CD14-positive monocyte (primary cell): Measurements from ENCODE around the gene RUBCN. TPM values are rescaled to one million over a fixed set of nuclear protein-coding genes. Genes with fewer than 3 reads are reported as not detected.

ENCODE experiments used
- DNase-seq, 3 donors: peaks; one replicate each; pipeline ENCODE4 v3.0.0-alpha.2; 2011 to 2022
- H2AFZ ChIP-seq: 2 replicates; pipeline ENCODE4 v1.6.0; 2012; ENCODE audit warnings: mild to moderate bottlenecking, low read depth, low read length, inconsistent platforms; ENCODE audit not compliant: insufficient read depth, poor library complexity, severe bottlenecking
- H3K27ac ChIP-seq, 2 donors: 1 replicate in 1 of 2; 2 replicates in 1 of 2; pipeline ENCODE4 v1.5.1; 2012 to 2013; ENCODE audit warnings: low read length in 2 of 2, control low read depth in 1 of 2, inconsistent platforms in 1 of 2, low read depth in 1 of 2, mild to moderate bottlenecking in 1 of 2
- H3K27me3 ChIP-seq, 2 donors: one replicate each; pipeline versions ENCODE4 v1.6.0 to v1.6.1; 2011 to 2013; ENCODE audit warnings: low read length in 2 of 2; ENCODE audit not compliant: control insufficient read depth in 2 of 2, insufficient read depth in 2 of 2
- H3K36me3 ChIP-seq, 2 donors: replicated peaks in 1 of 2; 1 replicate in 1 of 2; 2 replicates in 1 of 2; pipeline versions ENCODE4 v1.5.1 to v1.6.1; 2012 to 2013; ENCODE audit warnings: low read length in 2 of 2, control low read depth in 1 of 2, inconsistent platforms in 1 of 2, mild to moderate bottlenecking in 1 of 2; ENCODE audit not compliant: insufficient read depth in 2 of 2, control insufficient read depth in 1 of 2
- H3K4me1 ChIP-seq, 2 donors: 1 replicate in 1 of 2; 2 replicates in 1 of 2; pipeline versions ENCODE4 v1.5.1 to v1.6.1; 2012 to 2013; ENCODE audit warnings: low read length in 2 of 2, control low read depth in 1 of 2, inconsistent platforms in 1 of 2, mild to moderate bottlenecking in 1 of 2, moderate library complexity in 1 of 2; ENCODE audit not compliant: insufficient read depth in 2 of 2, control insufficient read depth in 1 of 2
- H3K4me2 ChIP-seq: replicated peaks from 2 replicates; pipeline ENCODE3; 2012; ENCODE audit warnings: low read length, moderate library complexity, mild to moderate bottlenecking; ENCODE audit not compliant: poor library complexity, severe bottlenecking; ENCODE audit errors: extremely low read depth
- H3K4me3 ChIP-seq, 3 experiments: fragments of 200-600 bp in 1 of 3; sonication (generic) in 1 of 3; replicated peaks in 1 of 3; 1 replicate in 2 of 3; 2 replicates in 1 of 3; pipeline ENCODE4 v1.5.1; 2011 to 2013; ENCODE audit warnings: low read length in 3 of 3, mild to moderate bottlenecking in 3 of 3, control low read depth in 2 of 3, low read depth in 2 of 3, inconsistent platforms in 1 of 3, moderate library complexity in 1 of 3
- H3K79me2 ChIP-seq: 2 replicates; pipeline ENCODE4 v1.6.0; 2012; ENCODE audit warnings: mild to moderate bottlenecking, control low read depth, inconsistent platforms, low read length, moderate library complexity; ENCODE audit not compliant: insufficient read depth
- H3K9ac ChIP-seq: 2 replicates; pipeline ENCODE4 v1.6.0; 2017; ENCODE audit warnings: low read length, mild to moderate bottlenecking; ENCODE audit not compliant: insufficient read depth, poor library complexity, severe bottlenecking
- H3K9me3 ChIP-seq, 2 donors: replicated peaks in 1 of 2; 1 replicate in 1 of 2; 2 replicates in 1 of 2; pipeline versions ENCODE4 v1.5.1 to v1.6.1; 2012 to 2013; ENCODE audit warnings: low read length in 2 of 2, control low read depth in 1 of 2; ENCODE audit not compliant: control insufficient read depth in 1 of 2, insufficient read depth in 1 of 2
- H4K20me1 ChIP-seq: 2 replicates; pipeline ENCODE4 v1.6.0; 2012; ENCODE audit warnings: mild to moderate bottlenecking, low read length, control low read depth, moderate library complexity; ENCODE audit not compliant: insufficient read depth
- H3K27ac Mint-ChIP-seq, 7 donors: one replicate each; pipeline ENCODE4 v1.8.0; 2020; ENCODE audit warnings: mild to moderate bottlenecking in 7 of 7, mixed read lengths in 7 of 7, moderate library complexity in 6 of 7, inconsistent platforms in 2 of 7
- H3K27me3 Mint-ChIP-seq, 3 donors: one replicate each; pipeline ENCODE4 v1.8.0; 2021 to 2022; ENCODE audit warnings: low read depth in 3 of 3, mild to moderate bottlenecking in 3 of 3, mixed read lengths in 3 of 3, moderate library complexity in 3 of 3, inconsistent platforms in 1 of 3
- H3K36me3 Mint-ChIP-seq, 2 donors: one replicate each; pipeline ENCODE4 v1.8.0; 2020; ENCODE audit warnings: mixed read lengths in 2 of 2, inconsistent platforms in 1 of 2, mild to moderate bottlenecking in 1 of 2
- H3K4me1 Mint-ChIP-seq: one replicate; pipeline ENCODE4 v1.8.0; 2020; ENCODE audit warnings: mild to moderate bottlenecking, mixed read lengths
- H3K4me3 Mint-ChIP-seq, 2 donors: one replicate each; pipeline ENCODE4 v1.8.0; 2020; ENCODE audit warnings: mild to moderate bottlenecking in 2 of 2, mixed read lengths in 2 of 2, moderate library complexity in 1 of 2
- H3K9me3 Mint-ChIP-seq, 7 donors: one replicate each; pipeline ENCODE4 v1.8.0; 2020 to 2022; ENCODE audit warnings: mixed read lengths in 7 of 7, mild to moderate bottlenecking in 6 of 7, moderate library complexity in 6 of 7, inconsistent platforms in 2 of 7
- WGBS: methylation state at CpG from one replicate; pipeline ENCODE4 v1.1.5; 2013; ENCODE audit warnings: missing lambda C conversion rate; ENCODE audit not compliant: insufficient coverage; 5-methylcytosine and 5-hydroxymethylcytosine counted together
- intact Hi-C, 2 donors: fragments of 100-400 bp; cut with micrococcal nuclease; formaldehyde crosslinking; loops; one replicate each; pipeline versions ENCODE4 v1.15.0 to v1.15.1; 2023
- polyA plus RNA-seq, 3 donors: library from polyadenylated mRNA; depleted of rRNA in 1 of 3; unstranded in 2 of 3; stranded (reverse) in 1 of 3; fragments of 300-500 nt in 2 of 3; fragments of >200 nt in 1 of 3; fragmentation: Illumina TruSeq in 2 of 3; gene quantifications; 1 replicate in 2 of 3; 2 replicates in 1 of 3; pipeline ENCODE4 v1.2.3, GENCODE V29; 2012 to 2021
- TF ChIP-seq, protein P1 (sequence below): fragments of 200-600 bp; IDR thresholded peaks from one replicate; pipeline ENCODE4 v1.8.0; 2022; ENCODE audit warnings: antibody characterized with exemption, mild to moderate bottlenecking

Gene RUBCN
- polyA plus RNA-seq, 3 donors, result 8.6 to 37.9 (median 13.5) TPM

DNA sequence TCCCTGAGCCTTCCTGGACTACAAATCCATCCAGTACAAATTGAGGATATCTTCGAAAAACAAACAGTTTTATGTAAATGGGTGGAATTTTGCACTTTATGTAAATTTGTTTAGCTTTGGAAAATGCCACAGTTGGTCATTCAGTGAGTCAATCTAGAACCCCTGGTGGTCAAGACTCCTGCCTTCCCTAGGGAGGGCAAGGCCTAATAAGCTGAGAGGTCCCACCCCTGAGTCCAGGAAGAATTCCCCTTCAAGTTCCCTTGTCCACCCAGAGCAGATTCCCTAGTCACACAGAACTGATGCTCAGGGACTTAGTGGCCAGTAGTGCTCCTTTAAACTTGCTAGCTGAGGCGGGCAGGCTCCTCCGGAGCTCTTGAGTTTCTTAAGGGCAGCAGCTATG lies 6.1 kb upstream of the RUBCN start:
- no peak overlapping the region for H2AFZ ChIP-seq
- no peak for DNase-seq
- Mint-ChIP-seq H3K4me3 (no peak overlapping the region), H3K4me1 (peaks cover 19% of the 10 kb centered on the region), H3K27ac (no peak overlapping the region), H3K9me3 (peaks cover 0 to 7% (median 3%) of the 10 kb centered on the region in 7 donors), H3K36me3 (peaks cover 4% of the 10 kb centered on the region in 2 donors), H3K27me3 (peaks cover 3 to 11% (median 5%) of the 10 kb centered on the region in 3 donors)
- H3K9me3 ChIP-seq, result no peaks in the 10 kb centered on the region
- H3K79me2 ChIP-seq, result no peaks in the 10 kb centered on the region
- H3K4me2 ChIP-seq, result no peak overlapping the region
- no peak overlapping the region for H3K4me3 ChIP-seq
- H3K27ac ChIP-seq, result no peak overlapping the region
- peaks cover 3% of the 10 kb centered on the region for H4K20me1 ChIP-seq
- no peak overlapping the region for H3K9ac ChIP-seq
- H3K4me1 ChIP-seq, result peaks cover 19 to 20% of the 10 kb centered on the region in 2 donors
- H3K36me3 ChIP-seq, result no peaks in the 10 kb centered on the region
- 100% methylated on average over 2 of the region's 3 CpGs for WGBS
- intact Hi-C loops, result no loop called here
- TF ChIP-seq, protein P1, sequence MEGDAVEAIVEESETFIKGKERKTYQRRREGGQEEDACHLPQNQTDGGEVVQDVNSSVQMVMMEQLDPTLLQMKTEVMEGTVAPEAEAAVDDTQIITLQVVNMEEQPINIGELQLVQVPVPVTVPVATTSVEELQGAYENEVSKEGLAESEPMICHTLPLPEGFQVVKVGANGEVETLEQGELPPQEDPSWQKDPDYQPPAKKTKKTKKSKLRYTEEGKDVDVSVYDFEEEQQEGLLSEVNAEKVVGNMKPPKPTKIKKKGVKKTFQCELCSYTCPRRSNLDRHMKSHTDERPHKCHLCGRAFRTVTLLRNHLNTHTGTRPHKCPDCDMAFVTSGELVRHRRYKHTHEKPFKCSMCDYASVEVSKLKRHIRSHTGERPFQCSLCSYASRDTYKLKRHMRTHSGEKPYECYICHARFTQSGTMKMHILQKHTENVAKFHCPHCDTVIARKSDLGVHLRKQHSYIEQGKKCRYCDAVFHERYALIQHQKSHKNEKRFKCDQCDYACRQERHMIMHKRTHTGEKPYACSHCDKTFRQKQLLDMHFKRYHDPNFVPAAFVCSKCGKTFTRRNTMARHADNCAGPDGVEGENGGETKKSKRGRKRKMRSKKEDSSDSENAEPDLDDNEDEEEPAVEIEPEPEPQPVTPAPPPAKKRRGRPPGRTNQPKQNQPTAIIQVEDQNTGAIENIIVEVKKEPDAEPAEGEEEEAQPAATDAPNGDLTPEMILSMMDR, result no peak
- H3K27me3 ChIP-seq, result no peaks in the 10 kb centered on the region

DNA sequence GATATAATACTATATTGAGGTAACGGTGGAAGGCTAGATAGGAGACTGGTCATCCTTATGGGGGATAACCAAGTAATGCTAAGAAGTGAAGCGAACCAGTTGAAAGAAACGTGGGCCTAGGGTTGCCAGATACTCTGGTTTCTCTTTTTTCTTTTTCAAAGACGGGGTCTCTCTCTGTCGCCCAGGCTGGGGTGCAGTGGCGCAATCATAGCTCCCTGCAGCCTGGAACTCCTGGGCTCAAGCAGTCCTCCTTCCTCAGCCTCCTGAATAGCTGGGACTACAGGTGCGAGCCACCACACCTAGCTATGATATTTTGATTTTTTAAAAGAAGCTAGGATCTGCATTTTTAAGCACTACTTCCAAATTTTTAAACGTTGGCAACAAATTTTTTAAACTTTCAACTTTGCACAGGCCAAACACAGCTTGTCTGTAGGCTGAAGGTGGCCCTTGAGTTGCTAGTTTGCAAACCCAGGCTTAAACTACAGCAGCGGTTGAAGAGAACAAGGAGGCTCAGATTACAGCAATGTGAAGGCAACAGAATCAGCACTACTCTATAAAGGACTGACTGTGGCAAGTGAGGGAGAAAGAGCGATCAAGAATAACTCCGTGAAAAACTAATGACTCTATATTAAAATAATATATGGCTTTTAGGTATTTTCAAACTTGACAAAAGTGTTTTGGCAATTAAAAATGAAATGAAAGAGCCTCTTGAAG lies 1.2 kb upstream of the RUBCN start:
- Mint-ChIP-seq H3K36me3 (peaks cover 2 to 3% of the 10 kb centered on the region in 2 donors), H3K4me3 (peak overlapping the region; percentile 94 to 96), H3K27me3 (peaks cover 2 to 7% (median 2%) of the 10 kb centered on the region in 3 donors), H3K9me3 (no peaks in the 10 kb centered on the region), H3K4me1 (peaks cover 27% of the 10 kb centered on the region), H3K27ac (peak overlapping the region in 2 of 7 donors; percentile 87 to 89)
- Histone ChIP-seq H3K36me3 (peaks cover 0 to 3% of the 10 kb centered on the region in 2 donors), H3K27me3 (no peaks in the 10 kb centered on the region), H3K27ac (peak overlapping the region in 1 of 2 donors; percentile 82), H3K79me2 (peaks cover 34% of the 10 kb centered on the region), H2AFZ (peak overlapping the region; percentile 99), H3K9ac (peak overlapping the region; percentile 81), H3K4me1 (peaks cover 28 to 33% of the 10 kb centered on the region in 2 donors), H3K9me3 (no peaks in the 10 kb centered on the region), H4K20me1 (peaks cover 16% of the 10 kb centered on the region), H3K4me3 (peak overlapping the region in 2 of 3 experiments; percentile 64 to 94), H3K4me2 (peak overlapping the region; percentile 98)
- TF ChIP-seq, protein P1, result no peak
- WGBS, result 61% methylated on average over 6 of the region's 11 CpGs
- DNase-seq, result no peak
- intact Hi-C loops, result loop anchor here in 1 of 2 donors (2.0 kb wide), 1 partner anchor 13 kb away; no protein-coding TSS in a partner anchor
